SK-N-SH (cell line): ENCODE results near the gene HTR3A. TPM values are rescaled to one million over a fixed set of nuclear protein-coding genes. Genes with fewer than 3 reads are reported as not detected.

ENCODE experiments used
- CTCF ChIA-PET: fragments of 300-600, 350-600 bp; formaldehyde crosslinking; extraction: SDS; loops from one replicate; lab custom pipeline; 2021; lab: Yijun Ruan, JAX
- POLR2A ChIA-PET: fragments of 350-600 bp; sonication (Branson Sonifier 250); formaldehyde crosslinking; extraction: SDS; loops from one replicate; lab custom pipeline; 2020; ENCODE audit warnings: antibody characterized with exemption, inconsistent platforms; lab: Yijun Ruan, JAX
- DNase-seq: peaks from one replicate; pipeline ENCODE4 v3.0.0; 2012
- H2AFZ ChIP-seq: fragments of 200-600 bp; sonication (generic); 2 replicates; pipeline ENCODE4 v1.8.1; 2016; ENCODE audit warnings: antibody characterized with exemption, mild to moderate bottlenecking, low read depth
- H3F3A ChIP-seq: fragments of 200-600 bp; sonication (generic); replicated peaks from 2 replicates; pipeline ENCODE3; 2016; ENCODE audit warnings: antibody characterized with exemption, mild to moderate bottlenecking; ENCODE audit not compliant: insufficient read depth
- H3K27ac ChIP-seq, 2 experiments: fragments of 200-500 bp in 1 of 2; fragments of 200-600 bp in 1 of 2; sonication (Bioruptor generic) in 1 of 2; sonication (generic), shearing (Covaris generic) in 1 of 2; 2 replicates each; pipeline versions ENCODE4 v1.5.1 to v1.6.1; 2014 to 2016; ENCODE audit warnings: low read depth in 2 of 2, inconsistent platforms in 1 of 2, low read length in 1 of 2, mild to moderate bottlenecking in 1 of 2, mixed read lengths in 1 of 2
- H3K27me3 ChIP-seq: fragments of 200-600 bp; sonication (generic), shearing (Covaris generic); 2 replicates; pipeline ENCODE4 v1.6.1; 2016; ENCODE audit warnings: mixed run types; ENCODE audit not compliant: insufficient read depth
- H3K36me3 ChIP-seq, 2 experiments: fragments of 200-500 bp in 1 of 2; fragments of 200-600 bp in 1 of 2; sonication (Bioruptor generic) in 1 of 2; sonication (generic) in 1 of 2; replicated peaks in 1 of 2; 2 replicates each; pipeline versions ENCODE3 to v1.5.1; 2014 to 2016; ENCODE audit warnings: low read length in 1 of 2, mild to moderate bottlenecking in 1 of 2; ENCODE audit not compliant: insufficient read depth in 2 of 2, control insufficient read depth in 1 of 2
- H3K4me1 ChIP-seq, 2 experiments: fragments of 200-500 bp in 1 of 2; fragments of 200-600 bp in 1 of 2; sonication (Bioruptor generic) in 1 of 2; sonication (generic), shearing (Covaris generic) in 1 of 2; 2 replicates each; pipeline versions ENCODE4 v1.5.1 to v1.6.1; 2014 to 2016; ENCODE audit warnings: low read depth in 1 of 2, low read length in 1 of 2, mixed run types in 1 of 2; ENCODE audit not compliant: insufficient read depth in 2 of 2, control insufficient read depth in 1 of 2
- H3K4me2 ChIP-seq: fragments of 200-600 bp; sonication (generic), shearing (Covaris generic); 2 replicates; pipeline ENCODE4 v1.6.1; 2017; ENCODE audit warnings: mixed run types
- H3K4me3 ChIP-seq, 2 experiments: fragments of 200-500 bp in 1 of 2; fragments of 200-600 bp in 1 of 2; sonication (Bioruptor generic) in 1 of 2; sonication (generic), shearing (Covaris generic) in 1 of 2; 2 replicates each; pipeline versions ENCODE4 v1.5.1 to v1.8.1; 2014 to 2016; ENCODE audit warnings: low read depth in 2 of 2, inconsistent platforms in 1 of 2, low read length in 1 of 2, mild to moderate bottlenecking in 1 of 2, mixed read lengths in 1 of 2, moderate library complexity in 1 of 2
- H3K79me2 ChIP-seq: fragments of 200-600 bp; sonication (generic); 2 replicates; pipeline ENCODE4 v1.8.1; 2017; ENCODE audit warnings: mild to moderate bottlenecking; ENCODE audit not compliant: insufficient read depth
- H3K9ac ChIP-seq: fragments of 200-600 bp; sonication (generic); 2 replicates; pipeline ENCODE4 v1.6.1; 2017; ENCODE audit warnings: mixed run types
- H3K9me2 ChIP-seq: fragments of 200-600 bp; sonication (generic); 2 replicates; pipeline ENCODE4 v1.6.1; 2017; ENCODE audit warnings: mixed run types
- H3K9me3 ChIP-seq: fragments of 200-600 bp; sonication (generic); 2 replicates; pipeline ENCODE4 v1.6.1; 2017; ENCODE audit warnings: mixed run types, mild to moderate bottlenecking, moderate library complexity
- H4K20me1 ChIP-seq: fragments of 200-600 bp; sonication (generic); 2 replicates; pipeline ENCODE4 v1.6.1; 2017; ENCODE audit warnings: mild to moderate bottlenecking, mixed run types; ENCODE audit not compliant: insufficient read depth
- EZH2phosphoT487 ChIP-seq: fragments of 200-600 bp; sonication (generic); IDR thresholded peaks from 2 replicates; pipeline ENCODE4 v1.6.1; 2017; ENCODE audit warnings: low read depth, mixed run types, mild to moderate bottlenecking, antibody characterized with exemption, moderate library complexity, borderline replicate concordance
- FOSL2 ChIP-seq: IDR thresholded peaks from 2 replicates; pipeline ENCODE4 v1.4.0; 2012; ENCODE audit warnings: low read depth, mild to moderate bottlenecking, moderate library complexity, borderline replicate concordance
- FOXJ3 ChIP-seq: sonication (generic); formaldehyde crosslinking; IDR thresholded peaks from 2 replicates; pipeline ENCODE4 v1.5.1; 2020; ENCODE audit warnings: mild to moderate bottlenecking, missing genetic modification reagents
- FOXM1 ChIP-seq: IDR thresholded peaks from 2 replicates; pipeline ENCODE4 v1.4.0; 2012; ENCODE audit warnings: low read depth, mild to moderate bottlenecking
- GABPA ChIP-seq: IDR thresholded peaks from 2 replicates; pipeline ENCODE4 v1.4.0; 2012; ENCODE audit warnings: low read depth, mild to moderate bottlenecking
- JUND ChIP-seq: IDR thresholded peaks from 2 replicates; pipeline ENCODE4 v1.4.0; 2012
- MXI1 ChIP-seq: IDR thresholded peaks from 2 replicates; pipeline ENCODE4 v1.6.1; 2012; ENCODE audit warnings: mild to moderate bottlenecking, low read depth, low read length, improper control_type of control experiment
- NFIC ChIP-seq: IDR thresholded peaks from 2 replicates; pipeline ENCODE4 v1.4.0; 2012; ENCODE audit warnings: borderline replicate concordance
- NRF1 ChIP-seq: IDR thresholded peaks from 2 replicates; pipeline ENCODE4 v1.6.1; 2012; ENCODE audit warnings: low read depth, mild to moderate bottlenecking, low read length
- RAD21 ChIP-seq: IDR thresholded peaks from 2 replicates; pipeline ENCODE4 v1.6.1; 2012; ENCODE audit warnings: mild to moderate bottlenecking, low read length
- RCOR1 ChIP-seq: fragments of 150-350 bp; IDR thresholded peaks from 2 replicates; pipeline ENCODE4 v1.6.1; 2017; ENCODE audit warnings: antibody characterized with exemption, low read length
- SIN3A ChIP-seq: IDR thresholded peaks from 2 replicates; pipeline ENCODE4 v1.6.1; 2012; ENCODE audit warnings: low read depth, mild to moderate bottlenecking, low read length, moderate library complexity, borderline replicate concordance
- SMC3 ChIP-seq: IDR thresholded peaks from 2 replicates; pipeline ENCODE4 v1.6.1; 2012; ENCODE audit warnings: low read depth, low read length, improper control_type of control experiment
- TAF1 ChIP-seq: IDR thresholded peaks from 2 replicates; pipeline ENCODE4 v1.6.1; 2012; ENCODE audit warnings: low read depth, mild to moderate bottlenecking, low read length, moderate library complexity, borderline replicate concordance
- TCF12 ChIP-seq: IDR thresholded peaks from 2 replicates; pipeline ENCODE4 v1.4.0; 2012
- YY1 ChIP-seq: IDR thresholded peaks from 2 replicates; pipeline ENCODE4 v1.4.0; 2012; ENCODE audit warnings: low read depth, mild to moderate bottlenecking
- WGBS: methylation state at CpG from one replicate; pipeline ENCODE4 v1.1.6; 2017; ENCODE audit warnings: low lambda C conversion rate; 5-methylcytosine and 5-hydroxymethylcytosine counted together
- polyA plus RNA-seq, 3 experiments: library from polyadenylated mRNA; depleted of rRNA; stranded (reverse); fragments of >200 nt; gene quantifications; 2 replicates each; pipeline ENCODE4 v1.2.3, GENCODE V29; 2012
- TF ChIP-seq, protein P1 (sequence below): fragments of 150-350 bp; IDR thresholded peaks from 2 replicates; pipeline ENCODE4 v1.6.1; 2017; ENCODE audit warnings: antibody characterized with exemption, low read length, low read depth, borderline replicate concordance
- TF ChIP-seq, protein P2 (sequence below): IDR thresholded peaks from 2 replicates; pipeline ENCODE4 v1.4.0; 2012; ENCODE audit warnings: low read depth, borderline replicate concordance
- TF ChIP-seq, protein P3 (sequence below): IDR thresholded peaks from 2 replicates; pipeline ENCODE4 v1.4.0; 2012; ENCODE audit warnings: low read depth, borderline replicate concordance
- TF ChIP-seq, protein P4 (sequence below): fragments of 200-600 bp; sonication (generic); IDR thresholded peaks from 2 replicates; pipeline ENCODE4 v1.6.1; 2017; ENCODE audit warnings: antibody characterized with exemption, mild to moderate bottlenecking, moderate library complexity

HTR3A gene
- polyA plus RNA-seq, 1 of the 3 experiments (the other 2 are of a cell fraction): not detected

DNA sequence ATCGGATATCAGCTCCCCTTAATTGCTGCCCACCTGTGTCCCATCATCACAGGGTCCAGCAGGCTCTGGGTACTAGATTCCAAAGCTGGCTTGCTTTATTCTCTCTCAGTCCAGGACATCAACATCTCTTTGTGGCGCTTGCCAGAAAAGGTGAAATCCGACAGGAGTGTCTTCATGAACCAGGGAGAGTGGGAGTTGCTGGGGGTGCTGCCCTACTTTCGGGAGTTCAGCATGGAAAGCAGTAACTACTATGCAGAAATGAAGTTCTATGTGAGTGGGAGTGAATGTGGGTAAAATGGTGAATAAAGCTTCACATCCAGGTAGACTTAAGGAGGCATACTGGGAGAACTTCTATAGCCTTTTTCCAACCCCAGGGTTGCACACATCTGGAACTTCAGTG, 11.0 kb downstream of the HTR3A start:
- no peaks in the 10 kb centered on the region; the same call in 1 of the 2 replicates for H3K27me3 ChIP-seq
- POLR2A ChIA-PET: no interaction called here
- no peaks in the 10 kb centered on the region for H3K9me2 ChIP-seq
- no peaks in the 10 kb centered on the region for H3K4me1 ChIP-seq
- no peak overlapping the region for H3K27ac ChIP-seq
- H3K9ac ChIP-seq: no peak overlapping the region
- TF ChIP-seq TCF12: no peak
- no peak for TF ChIP-seq FOXJ3 (CRISPR knock-in tag)
- TF ChIP-seq TAF1: no peak
- no peak for TF ChIP-seq JUND
- no peak for TF ChIP-seq RCOR1
- TF ChIP-seq NFIC: no peak
- no peak for TF ChIP-seq MXI1
- no peak for TF ChIP-seq SMC3
- H3K4me2 ChIP-seq: no peak overlapping the region
- CTCF ChIA-PET: interaction anchor here (0.7 to 5.4 kb wide), 5 partner anchors 9 to 275 kb away, joined by 3 to 27 read pairs (median 8); no protein-coding TSS in a partner anchor
- H3K9me3 ChIP-seq: no peaks in the 10 kb centered on the region
- no peaks in the 10 kb centered on the region for H4K20me1 ChIP-seq
- H3K79me2 ChIP-seq: no peaks in the 10 kb centered on the region
- H3F3A ChIP-seq: no peaks in the 10 kb centered on the region
- no peak for DNase-seq
- no peak overlapping the region for H3K4me3 ChIP-seq
- no peak overlapping the region for H2AFZ ChIP-seq
- H3K36me3 ChIP-seq: no peaks in the 10 kb centered on the region
- 22% methylated on average over 4 of the region's 4 CpGs for WGBS

DNA sequence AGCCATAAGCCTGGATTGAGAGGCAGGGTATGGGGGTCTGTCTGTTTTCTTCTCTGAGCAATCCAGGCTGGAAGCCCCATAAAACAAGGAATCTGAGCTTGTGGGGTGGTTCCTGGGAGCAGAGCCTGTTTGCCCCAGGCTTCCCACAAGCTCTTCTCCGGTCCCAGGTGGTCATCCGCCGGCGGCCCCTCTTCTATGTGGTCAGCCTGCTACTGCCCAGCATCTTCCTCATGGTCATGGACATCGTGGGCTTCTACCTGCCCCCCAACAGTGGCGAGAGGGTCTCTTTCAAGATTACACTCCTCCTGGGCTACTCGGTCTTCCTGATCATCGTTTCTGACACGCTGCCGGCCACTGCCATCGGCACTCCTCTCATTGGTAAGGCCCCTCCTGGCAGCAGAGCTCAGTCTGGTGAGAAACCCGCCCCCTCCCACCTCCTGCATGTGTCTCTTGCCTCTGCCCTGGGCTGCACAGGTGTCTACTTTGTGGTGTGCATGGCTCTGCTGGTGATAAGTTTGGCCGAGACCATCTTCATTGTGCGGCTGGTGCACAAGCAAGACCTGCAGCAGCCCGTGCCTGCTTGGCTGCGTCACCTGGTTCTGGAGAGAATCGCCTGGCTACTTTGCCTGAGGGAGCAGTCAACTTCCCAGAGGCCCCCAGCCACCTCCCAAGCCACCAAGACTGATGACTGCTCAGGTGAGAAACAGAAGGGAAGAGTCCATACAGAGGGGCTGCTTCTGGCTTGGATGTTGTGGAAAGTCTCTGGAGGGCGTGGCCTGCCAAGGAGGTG, 11.6 kb downstream of the HTR3A start:
- no peaks in the 10 kb centered on the region for H3F3A ChIP-seq
- no peaks in the 10 kb centered on the region for H3K79me2 ChIP-seq
- WGBS: 47% methylated on average over 7 of the region's 18 CpGs
- H3K4me1 ChIP-seq: peaks cover 0 to under 1% of the 10 kb centered on the region in 2 experiments; a peak in 1 of 4 replicates
- H3K27me3 ChIP-seq: no peaks in the 10 kb centered on the region; the same call in 1 of the 2 replicates
- H3K9ac ChIP-seq: no peak overlapping the region
- TF ChIP-seq FOXM1: no peak
- TF ChIP-seq, protein P1, sequence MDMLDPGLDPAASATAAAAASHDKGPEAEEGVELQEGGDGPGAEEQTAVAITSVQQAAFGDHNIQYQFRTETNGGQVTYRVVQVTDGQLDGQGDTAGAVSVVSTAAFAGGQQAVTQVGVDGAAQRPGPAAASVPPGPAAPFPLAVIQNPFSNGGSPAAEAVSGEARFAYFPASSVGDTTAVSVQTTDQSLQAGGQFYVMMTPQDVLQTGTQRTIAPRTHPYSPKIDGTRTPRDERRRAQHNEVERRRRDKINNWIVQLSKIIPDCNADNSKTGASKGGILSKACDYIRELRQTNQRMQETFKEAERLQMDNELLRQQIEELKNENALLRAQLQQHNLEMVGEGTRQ: no peak
- TF ChIP-seq YY1: no peak
- TF ChIP-seq EZH2phosphoT487: no peak
- TF ChIP-seq TAF1: no peak
- no peak for TF ChIP-seq GABPA
- TF ChIP-seq SMC3: no peak
- no peak for TF ChIP-seq SIN3A
- no peak for TF ChIP-seq NFIC
- TF ChIP-seq RAD21: no peak
- no peak for TF ChIP-seq FOSL2
- TF ChIP-seq NRF1: no peak
- TF ChIP-seq, protein P2, sequence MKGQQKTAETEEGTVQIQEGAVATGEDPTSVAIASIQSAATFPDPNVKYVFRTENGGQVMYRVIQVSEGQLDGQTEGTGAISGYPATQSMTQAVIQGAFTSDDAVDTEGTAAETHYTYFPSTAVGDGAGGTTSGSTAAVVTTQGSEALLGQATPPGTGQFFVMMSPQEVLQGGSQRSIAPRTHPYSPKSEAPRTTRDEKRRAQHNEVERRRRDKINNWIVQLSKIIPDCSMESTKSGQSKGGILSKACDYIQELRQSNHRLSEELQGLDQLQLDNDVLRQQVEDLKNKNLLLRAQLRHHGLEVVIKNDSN: no peak
- TF ChIP-seq, protein P3, sequence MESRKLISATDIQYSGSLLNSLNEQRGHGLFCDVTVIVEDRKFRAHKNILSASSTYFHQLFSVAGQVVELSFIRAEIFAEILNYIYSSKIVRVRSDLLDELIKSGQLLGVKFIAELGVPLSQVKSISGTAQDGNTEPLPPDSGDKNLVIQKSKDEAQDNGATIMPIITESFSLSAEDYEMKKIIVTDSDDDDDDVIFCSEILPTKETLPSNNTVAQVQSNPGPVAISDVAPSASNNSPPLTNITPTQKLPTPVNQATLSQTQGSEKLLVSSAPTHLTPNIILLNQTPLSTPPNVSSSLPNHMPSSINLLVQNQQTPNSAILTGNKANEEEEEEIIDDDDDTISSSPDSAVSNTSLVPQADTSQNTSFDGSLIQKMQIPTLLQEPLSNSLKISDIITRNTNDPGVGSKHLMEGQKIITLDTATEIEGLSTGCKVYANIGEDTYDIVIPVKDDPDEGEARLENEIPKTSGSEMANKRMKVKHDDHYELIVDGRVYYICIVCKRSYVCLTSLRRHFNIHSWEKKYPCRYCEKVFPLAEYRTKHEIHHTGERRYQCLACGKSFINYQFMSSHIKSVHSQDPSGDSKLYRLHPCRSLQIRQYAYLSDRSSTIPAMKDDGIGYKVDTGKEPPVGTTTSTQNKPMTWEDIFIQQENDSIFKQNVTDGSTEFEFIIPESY: no peak
- TF ChIP-seq, protein P4, sequence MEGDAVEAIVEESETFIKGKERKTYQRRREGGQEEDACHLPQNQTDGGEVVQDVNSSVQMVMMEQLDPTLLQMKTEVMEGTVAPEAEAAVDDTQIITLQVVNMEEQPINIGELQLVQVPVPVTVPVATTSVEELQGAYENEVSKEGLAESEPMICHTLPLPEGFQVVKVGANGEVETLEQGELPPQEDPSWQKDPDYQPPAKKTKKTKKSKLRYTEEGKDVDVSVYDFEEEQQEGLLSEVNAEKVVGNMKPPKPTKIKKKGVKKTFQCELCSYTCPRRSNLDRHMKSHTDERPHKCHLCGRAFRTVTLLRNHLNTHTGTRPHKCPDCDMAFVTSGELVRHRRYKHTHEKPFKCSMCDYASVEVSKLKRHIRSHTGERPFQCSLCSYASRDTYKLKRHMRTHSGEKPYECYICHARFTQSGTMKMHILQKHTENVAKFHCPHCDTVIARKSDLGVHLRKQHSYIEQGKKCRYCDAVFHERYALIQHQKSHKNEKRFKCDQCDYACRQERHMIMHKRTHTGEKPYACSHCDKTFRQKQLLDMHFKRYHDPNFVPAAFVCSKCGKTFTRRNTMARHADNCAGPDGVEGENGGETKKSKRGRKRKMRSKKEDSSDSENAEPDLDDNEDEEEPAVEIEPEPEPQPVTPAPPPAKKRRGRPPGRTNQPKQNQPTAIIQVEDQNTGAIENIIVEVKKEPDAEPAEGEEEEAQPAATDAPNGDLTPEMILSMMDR: no peak
- H3K4me3 ChIP-seq: no peak overlapping the region
- no peaks in the 10 kb centered on the region for H3K36me3 ChIP-seq
- H4K20me1 ChIP-seq: no peaks in the 10 kb centered on the region
- ChIA-PET POLR2A (no interaction called here), CTCF (interaction anchor here (0.7 to 5.4 kb wide), 7 partner anchors 8 to 275 kb away, joined by 3 to 27 read pairs (median 5); no protein-coding TSS in a partner anchor)
- no peaks in the 10 kb centered on the region for H3K9me2 ChIP-seq
- H3K9me3 ChIP-seq: no peaks in the 10 kb centered on the region
- H2AFZ ChIP-seq: no peak overlapping the region
- no peak overlapping the region for H3K4me2 ChIP-seq
- H3K27ac ChIP-seq: no peak overlapping the region
- DNase-seq: no peak
